ENCODE results near the gene POLDIP3.

Gene POLDIP3, protein sequence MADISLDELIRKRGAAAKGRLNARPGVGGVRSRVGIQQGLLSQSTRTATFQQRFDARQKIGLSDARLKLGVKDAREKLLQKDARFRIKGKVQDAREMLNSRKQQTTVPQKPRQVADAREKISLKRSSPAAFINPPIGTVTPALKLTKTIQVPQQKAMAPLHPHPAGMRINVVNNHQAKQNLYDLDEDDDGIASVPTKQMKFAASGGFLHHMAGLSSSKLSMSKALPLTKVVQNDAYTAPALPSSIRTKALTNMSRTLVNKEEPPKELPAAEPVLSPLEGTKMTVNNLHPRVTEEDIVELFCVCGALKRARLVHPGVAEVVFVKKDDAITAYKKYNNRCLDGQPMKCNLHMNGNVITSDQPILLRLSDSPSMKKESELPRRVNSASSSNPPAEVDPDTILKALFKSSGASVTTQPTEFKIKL

DNA sequence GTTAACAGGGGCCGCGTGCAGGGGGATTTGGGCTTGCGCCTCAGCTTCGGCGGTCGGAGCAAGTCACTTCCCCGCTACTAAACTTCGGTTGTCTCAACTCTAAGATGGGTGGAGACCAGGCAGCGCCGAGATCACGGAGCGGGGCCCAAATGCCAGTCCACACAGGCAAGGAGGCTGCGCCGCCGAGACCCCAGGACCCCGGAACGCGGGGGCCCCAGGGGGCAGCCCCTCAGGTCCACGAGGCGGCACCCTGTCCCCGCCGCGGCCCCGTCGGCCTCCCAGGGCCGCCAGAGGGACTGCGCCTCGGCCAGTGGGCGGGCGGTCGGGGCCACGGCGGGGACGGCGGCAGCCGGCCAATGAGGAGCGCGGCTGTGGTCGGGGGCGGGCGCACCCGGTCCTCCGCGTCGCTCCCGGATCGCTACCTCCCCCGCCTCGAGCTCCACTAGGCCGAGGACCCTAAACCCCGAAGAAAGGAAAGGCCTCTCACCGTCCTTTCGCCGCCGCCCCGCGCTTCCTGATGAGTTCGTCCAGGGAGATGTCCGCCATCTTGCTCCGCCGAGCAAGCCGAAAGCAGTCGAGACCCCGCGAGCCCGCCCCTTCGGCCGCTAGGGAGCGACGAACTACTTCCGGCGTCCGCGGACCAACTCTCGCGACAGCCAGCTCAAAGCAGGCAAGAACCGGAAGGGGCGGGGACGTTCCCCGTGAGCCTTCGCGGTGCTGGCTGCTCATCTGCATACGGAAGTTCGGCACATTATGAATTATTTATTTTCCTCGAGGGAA, at the start of gene POLDIP3:
Gene POLDIP3, minus strand, starts transcription at position 572 of the 780 bp plus-strand sequence. Its CDS starts 26 bp downstream, at position 546.
- peak; percentile 98 for DNase-seq (ENCODE audit: low read depth)

DNA sequence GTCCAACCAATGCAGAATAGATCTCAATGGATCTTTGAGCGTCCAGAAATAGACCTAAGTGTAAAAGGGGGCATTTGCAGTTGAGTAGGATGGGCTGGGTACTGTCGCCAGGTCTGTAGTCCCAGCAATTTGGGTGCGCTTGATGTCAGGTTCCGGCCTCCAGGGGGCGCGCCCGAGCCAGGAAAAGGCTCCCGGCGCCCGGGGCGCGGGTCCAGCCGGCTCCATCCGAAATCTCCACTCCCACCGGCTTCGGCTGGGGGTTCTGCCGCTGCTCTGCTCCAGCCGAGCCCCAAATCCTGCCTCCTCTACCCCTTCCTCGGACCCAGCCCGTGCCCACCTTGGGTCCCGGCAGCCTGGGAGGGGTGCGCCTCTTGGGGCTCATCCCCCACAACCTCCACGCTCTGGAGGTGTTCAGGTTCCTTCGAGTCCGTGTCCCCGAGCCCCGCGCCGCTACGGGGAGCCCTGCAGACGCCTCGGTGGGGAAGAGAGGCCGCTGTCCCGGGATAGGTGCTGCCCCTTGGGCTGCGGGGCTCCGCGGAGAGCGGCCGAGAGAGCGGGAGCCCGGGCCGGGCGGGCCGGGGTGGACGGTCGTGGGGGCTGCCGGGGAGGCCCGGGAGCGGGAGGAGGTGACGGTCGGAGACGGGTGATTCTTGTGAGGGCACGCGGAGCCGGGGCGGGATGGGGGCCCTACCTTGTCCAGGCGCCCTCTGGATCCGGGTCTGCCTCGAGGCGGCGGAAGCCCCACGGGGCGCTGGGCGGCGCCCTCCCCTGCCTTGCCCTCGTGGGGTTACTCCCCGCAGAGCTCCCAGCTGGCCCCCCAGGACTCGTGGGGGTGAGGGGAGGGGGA, 47.5 kb upstream of the POLDIP3 start:
- DNase-seq (ENCODE audit: low read depth): peak; percentile 61

DNA sequence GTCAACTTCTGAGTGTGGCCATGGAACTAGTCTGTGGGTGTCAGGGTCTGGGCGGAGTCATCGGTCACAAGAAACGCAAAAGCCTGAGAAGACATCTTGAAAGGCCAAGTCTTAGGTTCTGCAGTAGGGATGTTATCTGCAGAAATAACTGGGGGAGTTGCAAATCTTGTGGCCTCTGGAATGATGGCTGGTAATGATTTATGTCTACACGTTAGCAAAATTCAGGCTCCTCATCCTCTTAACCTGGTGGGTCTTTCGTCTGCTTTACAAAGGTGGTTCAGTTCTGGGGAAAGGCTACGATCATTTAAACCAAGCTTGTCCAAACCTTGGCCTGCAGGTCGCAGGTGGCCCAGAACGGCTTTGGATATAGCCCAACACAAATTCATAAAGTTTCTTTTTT, 41.9 kb upstream of the POLDIP3 start:
- DNase-seq (ENCODE audit: low read depth): no peak

DNA sequence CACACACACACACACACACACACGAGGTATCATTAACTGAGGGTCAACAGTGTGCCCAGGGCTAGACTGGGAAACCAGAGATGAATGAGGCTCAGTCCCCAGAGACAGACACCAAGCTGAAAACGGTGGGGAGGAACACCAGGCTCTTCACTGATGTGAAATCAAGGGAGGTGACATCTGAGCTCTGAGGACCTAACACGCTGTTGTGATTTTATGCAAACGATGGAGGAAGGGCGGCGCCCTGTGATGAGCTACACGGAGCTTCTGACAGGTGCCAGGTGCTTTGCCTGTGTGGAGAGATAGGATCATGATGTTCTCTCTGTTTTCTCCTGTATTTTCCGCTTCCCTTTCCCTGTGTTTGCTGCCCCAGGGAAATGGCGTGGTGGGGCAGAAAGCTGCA, 41.0 kb upstream of the POLDIP3 start:
- DNase-seq (ENCODE audit: low read depth): no peak

DNA sequence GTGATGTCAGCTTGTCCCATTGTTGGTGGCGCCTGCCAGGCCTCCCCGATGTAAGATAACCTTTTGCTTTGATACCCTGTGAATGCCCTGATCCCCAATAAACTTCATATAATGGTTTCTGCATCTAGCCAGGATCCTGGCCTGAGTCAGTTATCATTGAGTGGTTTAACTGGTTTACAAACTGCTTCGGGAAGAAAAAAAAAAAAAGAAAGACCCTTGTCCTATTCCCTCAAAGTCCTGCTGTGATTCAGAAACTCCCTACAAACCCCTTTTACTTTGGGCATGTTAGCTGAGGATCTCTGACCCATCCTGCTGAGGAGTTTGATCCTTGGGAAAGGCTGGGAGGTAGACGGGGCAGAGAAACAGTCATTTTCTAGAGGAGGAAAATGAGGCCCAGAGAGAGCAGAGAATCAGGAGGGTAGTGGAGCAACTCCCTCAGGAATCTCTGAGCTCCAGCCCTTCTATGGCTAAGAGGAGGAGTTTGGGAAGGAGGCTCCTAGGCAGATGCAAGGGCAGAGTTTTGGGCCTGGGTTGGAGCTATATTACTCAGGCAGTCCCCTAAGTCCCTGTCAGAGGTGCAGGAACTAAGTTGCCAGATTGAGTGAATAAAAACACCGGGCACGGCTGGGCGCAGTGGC, 39.9 kb upstream of the POLDIP3 start:
- no peak for DNase-seq (ENCODE audit: low read depth)

DNA sequence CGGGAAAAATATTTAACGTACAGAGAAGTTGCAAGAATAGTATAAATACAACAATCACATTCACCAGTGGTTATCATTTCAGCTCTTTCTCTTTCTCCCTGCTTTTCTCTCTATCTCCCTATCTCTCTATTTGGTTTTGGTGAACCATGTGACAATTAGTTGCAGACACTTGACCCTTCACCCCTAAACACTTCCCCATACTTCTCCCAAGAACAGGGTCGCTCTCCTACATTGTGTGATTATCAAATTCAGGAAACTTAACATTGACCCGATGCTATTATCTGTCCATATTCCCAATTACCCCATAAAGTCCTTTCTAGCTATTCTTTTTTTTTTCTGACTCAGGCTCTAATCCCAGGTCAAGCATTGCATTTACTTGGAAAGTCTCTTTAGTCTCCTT, 39.3 kb upstream of the POLDIP3 start:
- no peak for DNase-seq (ENCODE audit: low read depth)

DNA sequence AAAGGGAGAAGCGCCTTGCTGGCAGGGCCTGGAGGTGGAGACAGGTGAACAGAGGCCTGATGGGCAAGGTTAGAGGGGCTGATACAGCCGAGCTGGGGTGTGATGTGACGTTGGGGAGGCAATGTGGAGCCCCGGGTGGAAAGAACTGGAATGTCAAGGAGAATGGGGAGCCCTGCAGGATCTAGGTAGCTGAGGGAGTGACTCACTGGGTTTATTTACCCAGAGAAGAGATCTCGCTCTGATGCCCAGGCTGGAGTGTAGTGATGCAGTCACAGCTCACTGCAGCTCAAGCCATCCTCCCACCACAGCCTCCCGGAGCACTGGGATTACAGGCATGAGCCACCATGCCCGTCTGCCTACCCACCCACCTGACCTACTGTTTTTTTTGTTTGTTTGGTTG, 36.5 kb upstream of the POLDIP3 start:
- no peak for DNase-seq (ENCODE audit: low read depth)

DNA sequence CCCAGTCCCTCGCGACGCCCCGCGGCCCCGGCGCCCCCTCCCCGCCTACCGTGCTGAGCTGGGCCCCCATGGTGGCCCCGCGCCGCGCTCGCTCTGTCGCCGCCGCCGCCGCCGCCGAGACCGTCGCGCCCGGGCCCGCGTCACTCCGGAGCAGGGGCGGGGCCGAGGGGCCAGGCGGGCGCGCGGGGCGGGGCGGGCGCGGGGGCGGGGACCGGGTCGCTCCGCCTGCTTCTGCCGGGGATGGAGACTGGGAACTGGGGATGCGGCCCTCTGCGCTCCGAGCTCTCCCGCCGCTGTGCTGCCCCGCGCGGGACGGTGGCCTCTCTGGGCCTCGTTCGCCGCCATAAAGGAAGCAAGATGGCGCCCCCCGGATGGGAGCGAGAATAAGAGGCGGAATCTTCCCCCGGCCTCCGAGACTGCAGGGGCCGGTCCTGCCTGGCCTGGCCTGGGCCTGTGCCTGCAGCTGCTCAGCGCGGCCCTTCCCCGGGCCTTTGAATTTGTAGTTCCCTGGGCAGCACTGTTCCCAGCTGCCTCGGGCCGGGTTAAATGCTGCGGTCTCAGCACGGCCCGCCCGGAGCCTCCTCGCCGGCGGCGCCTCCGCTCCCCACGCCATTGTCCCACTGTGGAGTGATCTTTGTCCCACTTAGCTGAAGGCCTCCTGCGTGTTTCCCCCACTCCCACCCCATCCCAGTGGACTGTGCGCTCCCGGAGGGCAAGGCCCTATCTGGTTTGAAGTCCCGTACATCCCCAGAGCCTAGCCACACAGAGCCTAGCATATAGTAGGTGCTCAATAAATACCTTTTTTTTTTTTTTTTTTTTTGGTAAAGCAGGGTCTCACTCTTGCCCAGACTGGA, 34.8 kb upstream of the POLDIP3 start, which contains the start of gene CYB5R3:
Gene CYB5R3, minus strand, starts transcription at position 147 of the 854 bp plus-strand sequence. Its CDS starts 77 bp downstream, at position 70.
- DNase-seq (ENCODE audit: low read depth): peak; percentile 67

DNA sequence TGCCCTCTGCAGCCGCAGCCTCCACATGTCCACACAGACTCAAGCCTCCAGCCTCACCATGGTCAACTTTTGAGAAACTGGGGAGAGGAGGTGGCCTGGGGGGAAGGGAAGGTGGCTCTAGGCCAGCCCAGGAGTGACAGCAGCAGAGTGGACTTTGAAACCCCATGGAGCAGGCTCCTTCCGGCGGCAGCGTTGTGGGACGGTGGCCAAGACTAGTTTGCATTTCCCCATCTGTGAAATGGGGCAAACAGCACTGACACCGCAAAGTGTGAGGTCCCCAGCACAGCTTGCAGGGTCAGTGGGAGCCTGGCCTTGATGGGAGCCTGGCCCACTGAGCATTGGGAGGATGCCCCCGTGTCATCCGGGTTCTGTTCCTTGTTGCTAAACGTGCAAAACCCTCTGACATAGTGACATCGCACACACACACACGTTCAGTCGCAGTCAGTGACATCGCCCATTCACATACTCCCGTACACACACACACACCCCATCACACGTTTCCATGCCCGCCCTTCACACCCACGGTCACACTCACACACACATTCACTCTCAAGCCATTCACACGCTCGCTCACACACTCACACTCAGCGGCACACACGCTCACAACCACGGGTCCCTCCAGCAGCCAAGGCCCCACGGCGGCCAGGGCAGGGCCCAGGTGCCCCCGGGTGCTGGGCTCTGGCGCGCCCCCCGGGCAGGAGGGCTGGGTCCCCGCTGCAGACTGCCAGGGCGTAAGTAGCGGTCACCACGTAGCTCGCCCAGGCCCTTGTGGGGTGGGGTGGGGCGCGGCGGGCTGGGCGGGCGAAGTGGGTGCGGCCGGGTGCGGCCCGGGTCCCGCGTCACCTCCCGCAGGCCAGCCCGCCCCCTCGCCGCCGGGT, 33.9 kb upstream of the POLDIP3 start:
- no peak for DNase-seq (ENCODE audit: low read depth)

DNA sequence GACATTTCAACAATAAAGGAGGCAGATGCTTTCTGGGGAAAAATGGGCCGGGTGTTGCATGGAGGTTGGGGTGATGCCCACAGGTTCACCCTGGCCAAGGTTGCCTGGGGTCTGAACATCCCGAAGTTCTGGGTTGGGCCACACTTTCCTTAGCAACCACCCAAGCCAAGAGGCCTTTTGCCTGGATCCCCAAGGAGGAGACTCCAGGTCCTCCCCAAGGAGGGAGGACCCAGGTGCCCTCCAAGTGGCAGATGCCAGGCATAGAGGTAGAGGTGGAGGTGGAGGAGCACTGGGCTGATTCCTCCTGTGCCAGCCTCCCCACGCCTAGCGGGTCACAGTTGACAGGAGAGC, 33.3 kb upstream of the POLDIP3 start:
- DNase-seq (ENCODE audit: low read depth): no peak

DNA sequence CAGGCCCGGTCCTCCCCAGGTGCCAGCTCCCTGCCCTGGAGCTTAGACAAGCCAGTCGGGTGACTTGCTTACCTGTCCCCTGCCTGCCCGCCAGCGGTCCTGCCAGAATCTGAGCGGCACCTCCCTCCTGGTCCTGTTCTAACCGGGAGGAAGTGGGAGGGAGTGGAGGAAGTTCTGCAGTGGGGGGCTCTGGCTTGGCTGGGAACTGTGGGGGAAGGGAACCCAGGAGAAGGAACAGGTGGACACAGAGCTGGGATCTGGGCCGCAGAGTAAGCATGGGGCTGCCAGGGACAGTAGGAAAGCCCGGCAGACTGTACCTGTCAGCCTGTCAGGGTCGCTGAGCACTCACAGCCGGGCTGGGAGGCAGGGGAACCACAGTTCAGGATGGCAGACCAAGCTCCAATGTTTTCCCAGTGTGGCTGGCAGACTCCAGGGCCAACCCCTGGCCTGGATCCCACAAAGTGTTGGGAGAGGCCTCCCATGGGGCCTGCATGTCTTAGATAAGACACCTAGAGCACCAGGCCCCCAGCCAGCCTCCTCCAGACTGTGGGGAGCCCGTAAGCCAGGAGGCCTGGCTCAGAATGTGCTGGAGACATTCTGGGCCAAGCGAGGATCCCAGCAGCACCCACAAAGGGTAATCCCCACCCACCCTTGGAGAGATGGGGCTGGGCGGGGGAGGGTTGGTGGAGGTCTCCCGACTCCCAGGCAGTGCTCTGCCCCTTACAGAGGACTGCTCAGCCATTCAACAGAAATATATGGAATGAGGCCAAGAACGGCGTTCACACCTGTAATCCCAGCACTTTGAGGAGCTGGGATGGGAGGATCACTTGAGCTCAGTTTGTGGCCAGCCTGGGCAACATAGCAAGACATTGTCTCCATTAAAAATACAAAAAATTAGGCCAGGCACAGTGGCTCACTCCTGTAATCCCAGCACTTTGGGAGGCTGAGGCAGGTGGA, 32.2 kb upstream of the POLDIP3 start:
- DNase-seq (ENCODE audit: low read depth): no peak

DNA sequence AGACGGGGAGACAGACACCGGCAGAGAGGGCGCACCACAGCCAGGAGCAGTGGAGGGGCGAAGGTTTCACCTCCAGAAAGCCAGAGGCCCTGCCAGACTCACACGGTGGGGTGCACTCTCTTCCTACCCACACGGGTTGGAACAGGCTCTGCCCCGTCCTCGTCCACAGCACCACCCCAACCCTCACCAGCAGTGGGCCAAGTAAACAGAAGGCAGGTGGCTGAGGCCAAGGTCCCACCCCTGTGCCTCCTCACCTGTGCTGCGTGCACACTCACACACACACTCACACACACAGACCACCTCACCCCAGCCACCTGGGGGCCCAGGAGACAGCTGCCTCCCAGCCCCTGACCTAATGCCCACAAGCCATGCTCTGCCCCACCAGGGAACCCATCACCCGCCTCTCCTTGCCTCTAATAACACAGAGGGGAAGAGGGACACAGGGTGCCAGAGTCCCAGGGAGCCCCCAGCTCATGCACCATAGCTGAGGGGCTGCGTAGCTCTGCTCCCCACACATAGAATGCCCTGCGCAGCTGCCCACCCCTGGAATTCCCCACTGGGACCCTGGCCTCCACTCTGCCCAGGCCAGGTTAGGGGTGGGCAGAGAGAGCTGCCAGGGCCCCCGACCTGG, 31.4 kb upstream of the POLDIP3 start:
- no peak for DNase-seq (ENCODE audit: low read depth)

DNA sequence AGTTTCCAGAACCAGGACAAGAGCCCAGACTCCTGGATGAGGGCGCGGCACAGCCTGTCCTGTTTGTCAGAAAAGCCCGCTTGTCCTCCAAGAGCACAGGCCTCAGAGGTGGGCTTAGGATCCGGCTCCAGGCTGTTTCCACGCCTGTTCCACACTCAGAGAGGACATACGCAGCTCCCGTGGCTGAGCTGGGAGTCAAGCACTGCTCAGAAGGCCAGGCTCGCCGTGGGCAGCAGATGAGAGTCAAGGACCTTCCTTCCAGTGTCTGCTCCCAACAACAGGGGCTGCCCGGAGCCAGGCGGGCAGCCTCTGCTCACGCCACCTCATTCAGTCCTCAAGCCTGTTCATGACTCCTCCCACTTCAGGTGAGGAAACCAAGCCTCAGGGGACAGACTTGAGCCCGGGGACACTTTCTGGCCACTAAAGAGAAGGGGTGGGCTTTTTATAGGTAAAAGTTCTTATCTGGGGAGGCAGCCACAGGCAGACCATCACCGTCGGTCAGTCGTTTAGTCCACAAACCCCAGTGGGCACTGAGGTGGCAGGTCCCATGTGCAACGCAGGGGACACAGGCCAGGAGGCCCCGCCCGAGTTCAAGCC, 30.8 kb upstream of the POLDIP3 start:
- no peak for DNase-seq (ENCODE audit: low read depth)

DNA sequence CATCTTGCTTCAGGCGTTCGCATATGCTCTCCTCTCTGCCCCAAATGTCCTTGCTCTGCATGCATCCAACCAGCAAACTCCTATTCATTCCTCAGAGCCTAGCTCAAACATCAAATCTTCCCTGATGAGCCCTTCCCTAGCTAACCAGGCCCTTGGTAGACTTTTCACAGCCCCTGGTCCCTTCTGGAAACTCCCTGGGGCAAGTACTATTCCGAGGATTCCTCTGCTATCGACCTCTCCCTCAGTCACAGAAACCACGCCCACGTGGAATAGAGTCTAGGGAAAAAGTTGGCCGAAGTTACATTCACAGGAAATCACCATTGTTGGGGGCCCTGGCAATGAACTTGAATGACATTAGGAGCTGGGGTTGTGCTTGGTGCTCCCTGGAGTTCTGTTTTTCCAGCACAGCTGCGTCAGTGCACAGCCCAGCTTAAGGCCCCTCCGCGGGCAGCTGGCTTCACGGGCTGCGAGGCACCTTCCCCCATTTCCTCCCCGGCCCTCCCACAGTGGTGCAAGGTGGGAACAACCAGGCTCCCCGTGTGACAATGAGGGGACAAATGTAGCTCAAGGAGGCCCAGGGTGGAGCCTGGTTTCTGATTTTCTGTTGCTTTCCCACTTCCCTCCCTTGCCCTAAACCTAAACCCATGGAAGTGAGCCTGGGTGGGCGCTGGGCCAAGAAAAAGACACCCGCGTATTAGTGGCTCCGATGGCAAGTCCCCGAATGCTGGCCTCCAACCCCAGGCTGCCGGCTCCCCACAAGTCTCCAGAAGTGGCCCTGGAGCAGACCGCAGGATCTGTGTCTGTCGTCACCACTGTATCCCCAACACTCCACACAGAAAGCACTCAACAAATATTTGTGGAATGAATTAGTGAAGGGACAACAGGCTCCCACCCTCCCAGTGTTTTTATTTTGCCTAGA, 30.0 kb upstream of the POLDIP3 start:
- no peak for DNase-seq (ENCODE audit: low read depth)

DNA sequence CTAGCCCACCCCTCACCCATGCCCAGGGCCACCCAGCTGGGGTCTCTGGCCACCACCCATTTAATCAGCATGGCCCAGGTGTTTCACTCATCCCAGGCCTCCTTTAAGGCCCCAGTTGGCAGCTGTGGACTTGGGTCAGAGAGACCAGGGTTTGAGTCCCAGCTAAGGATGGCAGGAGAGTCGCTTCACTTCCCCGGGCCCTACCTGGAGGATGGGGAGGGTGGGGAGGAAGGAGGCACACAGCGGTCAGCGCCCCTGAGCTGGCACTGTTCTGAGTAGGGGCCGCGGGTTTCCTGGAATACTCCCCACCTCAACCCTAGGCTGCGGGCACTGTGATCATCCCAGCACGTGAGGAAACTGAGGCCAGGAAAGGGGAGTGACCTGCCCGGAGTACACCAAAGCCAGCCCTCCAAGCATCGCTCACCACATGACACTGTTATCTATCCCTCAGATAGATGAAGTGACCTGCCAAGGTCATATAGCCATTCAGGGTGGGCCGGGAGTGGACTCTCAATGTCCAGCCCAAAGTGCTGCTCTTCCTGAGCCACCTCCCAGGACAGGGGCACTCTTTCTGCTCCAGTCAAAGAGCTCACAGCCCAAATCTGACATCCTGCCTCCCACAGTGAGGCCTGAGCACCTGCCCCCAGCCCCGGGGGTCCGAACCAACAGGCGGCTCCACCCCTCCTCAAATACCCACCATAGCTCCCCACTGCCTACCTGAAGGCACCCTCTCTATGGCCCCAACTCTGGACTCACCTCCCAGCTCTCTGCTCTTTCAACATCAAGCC, 29.1 kb upstream of the POLDIP3 start:
- no peak for DNase-seq (ENCODE audit: low read depth)

Data from stimulated activated CD8-positive, alpha-beta memory T cell treated with anti-CD3 and anti-CD28 coated beads, Interleukin-12 subunit alpha, Interleukin-12 subunit beta, amount 100 ng/mL, for 4 hours (primary cell).